ENCODE results near the gene TADA2B.

DNA sequence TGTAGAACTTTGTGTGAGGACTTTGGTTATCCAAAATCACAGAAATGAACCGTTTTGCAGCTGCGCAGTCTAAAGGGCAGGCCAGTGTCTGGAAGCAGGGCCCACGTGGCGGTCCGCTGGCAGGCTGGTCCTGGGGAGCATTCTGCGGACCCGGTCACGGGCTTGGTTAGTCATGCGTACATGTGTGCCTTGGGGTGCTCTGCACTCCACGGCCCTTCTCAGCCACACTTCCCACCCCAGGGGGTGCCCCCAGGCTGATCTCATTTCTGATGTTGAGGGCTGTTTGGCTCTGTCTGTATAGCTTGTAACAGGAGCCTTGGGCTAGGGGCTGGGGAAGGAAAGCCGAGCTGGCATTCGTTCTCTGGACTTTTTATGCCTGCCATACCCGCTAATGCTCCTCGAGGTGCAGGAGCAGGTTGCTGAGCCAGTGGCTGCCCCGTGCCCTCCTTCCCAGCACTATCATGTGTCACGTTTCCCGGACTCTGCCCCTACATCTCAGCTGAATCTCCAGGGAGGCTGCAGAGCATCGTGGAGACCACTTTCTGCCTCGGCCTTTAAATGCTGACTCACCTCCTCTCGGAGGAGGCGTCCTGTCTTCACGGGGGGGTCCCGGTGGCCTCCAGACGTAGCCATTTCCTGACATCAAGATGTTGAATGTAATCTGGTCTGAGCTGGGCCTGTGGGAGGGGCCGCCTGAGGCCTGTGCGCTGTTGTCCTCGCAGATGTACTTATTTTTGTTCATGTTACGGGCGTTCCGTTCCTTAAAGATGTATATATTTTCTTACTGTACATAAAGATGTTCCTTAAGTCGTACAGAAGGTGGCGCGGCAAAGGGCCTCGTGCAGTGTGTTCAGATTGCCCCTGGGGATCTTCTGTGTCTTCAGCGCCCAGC is 11.4 kb upstream of the TADA2B start:
- TF ChIP-seq, protein P1, sequence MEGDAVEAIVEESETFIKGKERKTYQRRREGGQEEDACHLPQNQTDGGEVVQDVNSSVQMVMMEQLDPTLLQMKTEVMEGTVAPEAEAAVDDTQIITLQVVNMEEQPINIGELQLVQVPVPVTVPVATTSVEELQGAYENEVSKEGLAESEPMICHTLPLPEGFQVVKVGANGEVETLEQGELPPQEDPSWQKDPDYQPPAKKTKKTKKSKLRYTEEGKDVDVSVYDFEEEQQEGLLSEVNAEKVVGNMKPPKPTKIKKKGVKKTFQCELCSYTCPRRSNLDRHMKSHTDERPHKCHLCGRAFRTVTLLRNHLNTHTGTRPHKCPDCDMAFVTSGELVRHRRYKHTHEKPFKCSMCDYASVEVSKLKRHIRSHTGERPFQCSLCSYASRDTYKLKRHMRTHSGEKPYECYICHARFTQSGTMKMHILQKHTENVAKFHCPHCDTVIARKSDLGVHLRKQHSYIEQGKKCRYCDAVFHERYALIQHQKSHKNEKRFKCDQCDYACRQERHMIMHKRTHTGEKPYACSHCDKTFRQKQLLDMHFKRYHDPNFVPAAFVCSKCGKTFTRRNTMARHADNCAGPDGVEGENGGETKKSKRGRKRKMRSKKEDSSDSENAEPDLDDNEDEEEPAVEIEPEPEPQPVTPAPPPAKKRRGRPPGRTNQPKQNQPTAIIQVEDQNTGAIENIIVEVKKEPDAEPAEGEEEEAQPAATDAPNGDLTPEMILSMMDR (IDR thresholded peaks at IDR 0.05; ENCODE audit: low read length) = no peak
- no peak for TF ChIP-seq EZH2 (IDR thresholded peaks at IDR 0.05; ENCODE audit: borderline replicate concordance, low read length)

Data from OCI-LY1 (cell line).